ENCODE results near the gene SLC1A2.

SLC1A2 gene

GRCh38 chr11:35270342-35270741, 149.0 kb downstream of the SLC1A2 start:
- ChIA-PET CTCF (no interaction called here), POLR2A (no interaction called here)
- DNase-seq (ENCODE audit: extremely low spot score): no peak
- no peak for TF ChIP-seq HDGF (IDR thresholded peaks at IDR 0.05; ENCODE audit: borderline replicate concordance)
- no peak for TF ChIP-seq NFRKB (IDR thresholded peaks at IDR 0.05)
- TF ChIP-seq ARNT (IDR thresholded peaks at IDR 0.05): no peak
- no peak for TF ChIP-seq ELF4 (IDR thresholded peaks at IDR 0.05)
- no peak for TF ChIP-seq TARDBP (IDR thresholded peaks at IDR 0.05)
- no peak for TF ChIP-seq LEF1 (IDR thresholded peaks at IDR 0.05; ENCODE audit: borderline replicate concordance)
- TF ChIP-seq CTBP1 (IDR thresholded peaks at IDR 0.05; ENCODE audit: borderline replicate concordance): no peak
- TF ChIP-seq L3MBTL2 (conservative IDR thresholded peaks at IDR 0.05): no peak
- no peak for TF ChIP-seq FOXK2 (IDR thresholded peaks at IDR 0.05)
- no peak for TF ChIP-seq BHLHE40 (IDR thresholded peaks at IDR 0.05; ENCODE audit: borderline replicate concordance)
- TF ChIP-seq FOXA1 (IDR thresholded peaks at IDR 0.05): no peak
- TF ChIP-seq SP1 (IDR thresholded peaks at IDR 0.05): no peak
- no peak for TF ChIP-seq FOXM1 (IDR thresholded peaks at IDR 0.05; ENCODE audit: borderline replicate concordance)
- TF ChIP-seq ZNF384 (IDR thresholded peaks at IDR 0.05): no peak
- TF ChIP-seq, protein P1, sequence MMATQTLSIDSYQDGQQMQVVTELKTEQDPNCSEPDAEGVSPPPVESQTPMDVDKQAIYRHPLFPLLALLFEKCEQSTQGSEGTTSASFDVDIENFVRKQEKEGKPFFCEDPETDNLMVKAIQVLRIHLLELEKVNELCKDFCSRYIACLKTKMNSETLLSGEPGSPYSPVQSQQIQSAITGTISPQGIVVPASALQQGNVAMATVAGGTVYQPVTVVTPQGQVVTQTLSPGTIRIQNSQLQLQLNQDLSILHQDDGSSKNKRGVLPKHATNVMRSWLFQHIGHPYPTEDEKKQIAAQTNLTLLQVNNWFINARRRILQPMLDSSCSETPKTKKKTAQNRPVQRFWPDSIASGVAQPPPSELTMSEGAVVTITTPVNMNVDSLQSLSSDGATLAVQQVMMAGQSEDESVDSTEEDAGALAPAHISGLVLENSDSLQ (IDR thresholded peaks at IDR 0.05): no peak
- no peak for TF ChIP-seq SUZ12 (IDR thresholded peaks at IDR 0.05)

DNA sequence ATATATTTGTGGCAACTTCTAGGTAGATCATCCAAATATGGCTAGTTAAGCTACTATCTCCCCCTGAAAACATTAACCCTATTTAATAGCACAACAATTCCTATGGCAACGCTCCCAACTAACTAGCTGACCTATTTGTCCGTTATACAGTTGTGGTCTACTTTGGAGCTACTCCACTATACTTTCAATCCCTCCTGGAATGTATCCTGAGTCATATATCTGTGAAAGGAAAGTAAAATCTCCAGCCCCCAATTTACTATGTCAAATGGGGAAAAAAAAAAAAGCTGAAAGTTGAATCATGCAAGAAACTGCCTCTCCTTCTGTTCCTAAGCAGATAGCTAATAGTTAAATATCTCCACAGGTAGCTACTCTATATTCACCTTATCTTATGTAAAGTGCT, 151.9 kb downstream of the SLC1A2 start:
- CTCF ChIA-PET: no interaction called here
- TF ChIP-seq L3MBTL2 (conservative IDR thresholded peaks at IDR 0.05) (no peak), ZNF384 (IDR thresholded peaks at IDR 0.05) (no peak), CTBP1 (IDR thresholded peaks at IDR 0.05; ENCODE audit: borderline replicate concordance) (no peak)
- POLR2A ChIA-PET: no interaction called here
- no peak for DNase-seq (ENCODE audit: extremely low spot score)

DNA sequence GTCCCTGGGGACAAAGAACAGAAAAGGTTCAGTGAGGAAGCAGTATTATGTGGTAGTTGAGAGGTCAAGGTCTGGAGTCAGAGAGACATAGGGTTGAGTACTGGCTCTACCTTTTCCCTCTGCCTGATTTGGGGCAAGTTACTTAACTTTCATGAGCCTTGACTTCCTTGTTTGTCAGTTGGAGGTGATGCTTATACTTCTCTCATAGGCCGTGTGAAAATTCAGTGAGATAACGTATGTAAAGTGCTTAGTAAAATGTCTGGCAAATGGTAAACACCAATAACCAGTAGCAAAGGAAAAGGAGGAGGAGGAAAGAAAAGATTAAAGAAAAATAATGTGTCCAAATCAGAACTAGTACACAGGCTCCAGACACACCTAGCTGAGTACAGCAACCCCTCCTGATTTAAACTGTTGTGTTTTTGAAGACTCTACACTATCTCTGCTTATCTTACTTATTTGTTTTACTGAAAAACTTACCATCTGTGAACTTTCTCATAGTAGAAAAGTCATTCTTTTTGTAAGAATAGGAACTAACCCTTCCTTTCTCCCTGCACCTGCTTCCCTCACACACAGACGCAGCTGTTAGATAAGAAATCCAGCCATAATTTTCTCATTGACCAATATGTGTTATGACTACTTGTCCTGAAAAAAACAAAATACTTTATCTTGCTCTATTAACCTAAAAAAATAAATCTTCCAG, 153.5 kb downstream of the SLC1A2 start:
- POLR2A ChIA-PET: no interaction called here
- no peak for TF ChIP-seq ELF4 (IDR thresholded peaks at IDR 0.05)
- no peak for DNase-seq (ENCODE audit: extremely low spot score)
- CTCF ChIA-PET: no interaction called here

GRCh38 chr11:35262735-35263134, 156.6 kb downstream of the SLC1A2 start:
- ChIA-PET POLR2A (no interaction called here), CTCF (no interaction called here)
- no peak for TF ChIP-seq ARNT (IDR thresholded peaks at IDR 0.05)
- TF ChIP-seq SUZ12 (IDR thresholded peaks at IDR 0.05): no peak
- no peak for TF ChIP-seq NFRKB (IDR thresholded peaks at IDR 0.05)
- no peak for TF ChIP-seq ZNF384 (IDR thresholded peaks at IDR 0.05)
- no peak for TF ChIP-seq L3MBTL2 (conservative IDR thresholded peaks at IDR 0.05)
- no peak for TF ChIP-seq FOXA1 (IDR thresholded peaks at IDR 0.05)
- no peak for TF ChIP-seq SP1 (IDR thresholded peaks at IDR 0.05)
- no peak for TF ChIP-seq FOXK2 (IDR thresholded peaks at IDR 0.05)
- TF ChIP-seq FOXM1 (IDR thresholded peaks at IDR 0.05; ENCODE audit: borderline replicate concordance): no peak
- TF ChIP-seq ELF4 (IDR thresholded peaks at IDR 0.05): no peak
- TF ChIP-seq HDGF (IDR thresholded peaks at IDR 0.05; ENCODE audit: borderline replicate concordance): no peak

DNA sequence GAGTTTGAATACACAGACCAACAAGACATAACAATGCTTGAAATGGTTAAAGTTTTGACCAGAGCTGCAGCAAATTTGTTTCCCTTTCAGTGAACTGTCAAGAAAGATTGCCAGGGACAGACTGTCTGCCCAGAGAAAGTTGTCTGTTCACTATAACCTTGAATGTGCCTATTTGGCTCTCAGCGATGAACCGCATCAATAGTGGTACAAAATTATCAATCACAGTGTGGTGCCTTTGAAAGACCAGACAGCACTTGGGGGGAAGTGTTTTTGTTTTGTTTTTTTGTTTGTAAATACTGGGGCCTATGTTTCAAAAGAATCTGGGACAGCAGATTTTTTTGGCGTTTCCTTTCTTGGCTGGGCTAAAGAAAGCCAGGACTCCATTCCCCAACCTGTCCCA, 157.3 kb downstream of the SLC1A2 start:
- TF ChIP-seq ZNF384 (IDR thresholded peaks at IDR 0.05) (no peak), ELF4 (IDR thresholded peaks at IDR 0.05) (no peak), SP1 (IDR thresholded peaks at IDR 0.05) (no peak), NFRKB (IDR thresholded peaks at IDR 0.05) (no peak), LEF1 (IDR thresholded peaks at IDR 0.05; ENCODE audit: borderline replicate concordance) (no peak), FOXM1 (IDR thresholded peaks at IDR 0.05; ENCODE audit: borderline replicate concordance) (no peak), FOXK2 (IDR thresholded peaks at IDR 0.05) (no peak), HDGF (IDR thresholded peaks at IDR 0.05; ENCODE audit: borderline replicate concordance) (no peak), BHLHE40 (IDR thresholded peaks at IDR 0.05; ENCODE audit: borderline replicate concordance) (no peak)
- TF ChIP-seq, protein P1 (IDR thresholded peaks at IDR 0.05): no peak
- DNase-seq (ENCODE audit: extremely low spot score): no peak
- POLR2A ChIA-PET: no interaction called here
- CTCF ChIA-PET: no interaction called here

More at GRCh38 chr11:35262735-35263134, 156.6 kb downstream of the SLC1A2 start:
- no peak for DNase-seq (ENCODE audit: extremely low spot score)

DNA sequence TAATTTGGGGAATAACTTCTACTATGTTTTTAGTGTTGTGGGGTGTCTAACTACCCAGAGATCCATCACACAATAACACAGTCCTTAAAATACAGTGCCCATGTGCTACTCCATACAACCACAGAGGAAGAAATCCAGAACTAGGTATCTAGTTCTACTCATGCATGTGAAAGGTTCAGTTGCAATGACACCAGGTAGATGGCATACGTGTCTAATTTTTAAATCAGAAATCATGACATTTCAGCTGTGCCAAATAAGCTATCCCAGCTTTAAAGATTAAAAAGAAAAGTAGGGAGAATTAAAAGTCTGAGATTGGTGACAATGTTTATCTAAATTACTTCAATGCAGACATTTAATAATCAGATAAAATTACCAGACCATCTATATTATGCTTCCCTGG, 158.2 kb downstream of the SLC1A2 start:
- ChIA-PET POLR2A (no interaction called here), CTCF (no interaction called here)
- DNase-seq (ENCODE audit: extremely low spot score): no peak
- no peak for TF ChIP-seq ARNT (IDR thresholded peaks at IDR 0.05)
- TF ChIP-seq NFRKB (IDR thresholded peaks at IDR 0.05): no peak
- no peak for TF ChIP-seq L3MBTL2 (conservative IDR thresholded peaks at IDR 0.05)
- no peak for TF ChIP-seq BHLHE40 (IDR thresholded peaks at IDR 0.05; ENCODE audit: borderline replicate concordance)

- TF ChIP-seq FOXM1 (IDR thresholded peaks at IDR 0.05; ENCODE audit: borderline replicate concordance) (no peak), HDGF (IDR thresholded peaks at IDR 0.05; ENCODE audit: borderline replicate concordance) (no peak), FOXA1 (IDR thresholded peaks at IDR 0.05) (no peak), LEF1 (IDR thresholded peaks at IDR 0.05; ENCODE audit: borderline replicate concordance) (no peak), SP1 (IDR thresholded peaks at IDR 0.05) (no peak)
- POLR2A ChIA-PET: no interaction called here
- CTCF ChIA-PET: no interaction called here
- no peak for DNase-seq (ENCODE audit: extremely low spot score)
Measured at GRCh38 chr11:35260342-35260985, 158.9 kb downstream of the SLC1A2 start.

Data from HEK293T (cell line).